ENCODE results near the gene OR5K2. TPM values are rescaled to one million over a fixed set of nuclear protein-coding genes. Genes with fewer than 3 reads are reported as not detected.

Gene OR5K2
- polyA plus RNA-seq (2012; rRNA removed), result not detected in 2 replicates
- not detected in 2 replicates for polyA plus RNA-seq (2012; cell fraction: cytosol; rRNA removed)
- polyA plus RNA-seq (2012; cell fraction: nucleus; rRNA removed), result not detected in 2 replicates

DNA sequence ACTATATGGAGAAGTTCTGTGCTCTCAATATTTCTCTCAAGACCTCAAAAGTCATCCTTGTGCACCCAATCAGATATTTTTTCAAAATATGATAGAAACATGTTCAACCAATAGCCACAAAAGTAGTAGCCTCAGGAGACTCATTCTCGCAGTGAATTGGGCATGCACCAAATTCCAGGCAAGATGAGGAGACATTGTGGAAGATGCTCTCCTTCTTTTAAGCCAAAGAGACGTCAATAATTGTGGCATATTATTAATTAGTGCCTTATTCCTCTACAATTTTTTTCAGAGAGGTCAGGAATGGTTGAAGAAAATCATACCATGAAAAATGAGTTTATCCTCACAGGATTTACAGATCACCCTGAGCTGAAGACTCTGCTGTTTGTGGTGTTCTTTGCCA, at the start of gene OR5K2:
OR5K2 (plus strand) TSS at position 301 of the 400 bp plus-strand sequence; CDS start at position 301, 0 bp downstream.
- TF ChIP-seq EP300 (IDR thresholded peaks at IDR 0.05; ENCODE audit: borderline replicate concordance in 1 of 2, low read depth in 1 of 2, low read length in 1 of 2) (no peak), RCOR1 (IDR thresholded peaks at IDR 0.05; ENCODE audit: low read length) (no peak), ELF1 (IDR thresholded peaks at IDR 0.05) (no peak), GATA2 (CRISPR knock-in tag; IDR thresholded peaks at IDR 0.05) (no peak), TEAD4 (IDR thresholded peaks at IDR 0.05; ENCODE audit: borderline replicate concordance, insufficient read depth) (no peak), FOXM1 (IDR thresholded peaks at IDR 0.05; ENCODE audit: low read depth) (no peak), CHD2 (IDR thresholded peaks at IDR 0.05; ENCODE audit: low read length, partially characterized antibody) (no peak), RFX5 (IDR thresholded peaks at IDR 0.05; ENCODE audit: low read length) (no peak), GABPA (IDR thresholded peaks at IDR 0.05; ENCODE audit: low read depth) (no peak), SIN3A (IDR thresholded peaks at IDR 0.05; ENCODE audit: borderline replicate concordance, low read depth, low read length) (no peak), FOXJ3 (CRISPR knock-in tag; IDR thresholded peaks at IDR 0.05) (no peak), SMC3 (IDR thresholded peaks at IDR 0.05; ENCODE audit: low read depth, low read length) (no peak), EZH2phosphoT487 (IDR thresholded peaks at IDR 0.05; ENCODE audit: borderline replicate concordance, low read depth) (no peak), JUND (IDR thresholded peaks at IDR 0.05) (no peak)
- TF ChIP-seq, protein P1, sequence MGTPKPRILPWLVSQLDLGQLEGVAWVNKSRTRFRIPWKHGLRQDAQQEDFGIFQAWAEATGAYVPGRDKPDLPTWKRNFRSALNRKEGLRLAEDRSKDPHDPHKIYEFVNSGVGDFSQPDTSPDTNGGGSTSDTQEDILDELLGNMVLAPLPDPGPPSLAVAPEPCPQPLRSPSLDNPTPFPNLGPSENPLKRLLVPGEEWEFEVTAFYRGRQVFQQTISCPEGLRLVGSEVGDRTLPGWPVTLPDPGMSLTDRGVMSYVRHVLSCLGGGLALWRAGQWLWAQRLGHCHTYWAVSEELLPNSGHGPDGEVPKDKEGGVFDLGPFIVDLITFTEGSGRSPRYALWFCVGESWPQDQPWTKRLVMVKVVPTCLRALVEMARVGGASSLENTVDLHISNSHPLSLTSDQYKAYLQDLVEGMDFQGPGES (IDR thresholded peaks at IDR 0.05; ENCODE audit: low read depth, low read length), result no peak
- TF ChIP-seq, protein P2, sequence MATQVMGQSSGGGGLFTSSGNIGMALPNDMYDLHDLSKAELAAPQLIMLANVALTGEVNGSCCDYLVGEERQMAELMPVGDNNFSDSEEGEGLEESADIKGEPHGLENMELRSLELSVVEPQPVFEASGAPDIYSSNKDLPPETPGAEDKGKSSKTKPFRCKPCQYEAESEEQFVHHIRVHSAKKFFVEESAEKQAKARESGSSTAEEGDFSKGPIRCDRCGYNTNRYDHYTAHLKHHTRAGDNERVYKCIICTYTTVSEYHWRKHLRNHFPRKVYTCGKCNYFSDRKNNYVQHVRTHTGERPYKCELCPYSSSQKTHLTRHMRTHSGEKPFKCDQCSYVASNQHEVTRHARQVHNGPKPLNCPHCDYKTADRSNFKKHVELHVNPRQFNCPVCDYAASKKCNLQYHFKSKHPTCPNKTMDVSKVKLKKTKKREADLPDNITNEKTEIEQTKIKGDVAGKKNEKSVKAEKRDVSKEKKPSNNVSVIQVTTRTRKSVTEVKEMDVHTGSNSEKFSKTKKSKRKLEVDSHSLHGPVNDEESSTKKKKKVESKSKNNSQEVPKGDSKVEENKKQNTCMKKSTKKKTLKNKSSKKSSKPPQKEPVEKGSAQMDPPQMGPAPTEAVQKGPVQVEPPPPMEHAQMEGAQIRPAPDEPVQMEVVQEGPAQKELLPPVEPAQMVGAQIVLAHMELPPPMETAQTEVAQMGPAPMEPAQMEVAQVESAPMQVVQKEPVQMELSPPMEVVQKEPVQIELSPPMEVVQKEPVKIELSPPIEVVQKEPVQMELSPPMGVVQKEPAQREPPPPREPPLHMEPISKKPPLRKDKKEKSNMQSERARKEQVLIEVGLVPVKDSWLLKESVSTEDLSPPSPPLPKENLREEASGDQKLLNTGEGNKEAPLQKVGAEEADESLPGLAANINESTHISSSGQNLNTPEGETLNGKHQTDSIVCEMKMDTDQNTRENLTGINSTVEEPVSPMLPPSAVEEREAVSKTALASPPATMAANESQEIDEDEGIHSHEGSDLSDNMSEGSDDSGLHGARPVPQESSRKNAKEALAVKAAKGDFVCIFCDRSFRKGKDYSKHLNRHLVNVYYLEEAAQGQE (IDR thresholded peaks at IDR 0.05; ENCODE audit: low read depth, low read length), result no peak
- TF ChIP-seq, protein P3, sequence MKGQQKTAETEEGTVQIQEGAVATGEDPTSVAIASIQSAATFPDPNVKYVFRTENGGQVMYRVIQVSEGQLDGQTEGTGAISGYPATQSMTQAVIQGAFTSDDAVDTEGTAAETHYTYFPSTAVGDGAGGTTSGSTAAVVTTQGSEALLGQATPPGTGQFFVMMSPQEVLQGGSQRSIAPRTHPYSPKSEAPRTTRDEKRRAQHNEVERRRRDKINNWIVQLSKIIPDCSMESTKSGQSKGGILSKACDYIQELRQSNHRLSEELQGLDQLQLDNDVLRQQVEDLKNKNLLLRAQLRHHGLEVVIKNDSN (IDR thresholded peaks at IDR 0.05; ENCODE audit: borderline replicate concordance, low read depth), result no peak
- TF ChIP-seq, protein P4, sequence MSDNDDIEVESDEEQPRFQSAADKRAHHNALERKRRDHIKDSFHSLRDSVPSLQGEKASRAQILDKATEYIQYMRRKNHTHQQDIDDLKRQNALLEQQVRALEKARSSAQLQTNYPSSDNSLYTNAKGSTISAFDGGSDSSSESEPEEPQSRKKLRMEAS (IDR thresholded peaks at IDR 0.05; ENCODE audit: low read depth), result no peak
- DNase-seq, result no peak
- Histone ChIP-seq H3K27me3 (ENCODE audit: insufficient read depth) (0 out of 2 replicates have a peak, but pooled peaks cover 5% of the 10 kb centered on the region), H3K4me2 (no peak within 1 kb of the TSS), H2AFZ (ENCODE audit: low read depth) (no peak within 1 kb of the TSS), H3K4me3 (ENCODE audit: low read depth in 2 of 2, low read length in 1 of 2) (no peak within 1 kb of the TSS), H4K20me1 (ENCODE audit: insufficient read depth) (no peaks in the 10 kb centered on the region), H3K9me2 (no peaks in the 10 kb centered on the region), H3K9me3 (no peaks in the 10 kb centered on the region), H3K9ac (no peak within 1 kb of the TSS), H3K27ac (ENCODE audit: low read depth in 2 of 2, low read length in 1 of 2) (no peak within 1 kb of the TSS), H3K4me1 (ENCODE audit: control insufficient read depth in 1 of 2, insufficient read depth in 2 of 2, low read depth in 1 of 2, low read length in 1 of 2) (no peaks in the 10 kb centered on the region), H3F3A (replicated peaks; ENCODE audit: insufficient read depth) (no peaks in the 10 kb centered on the region), H3K79me2 (ENCODE audit: insufficient read depth) (no peaks in the 10 kb centered on the region), H3K36me3 (replicated peaks in 1 of 2; ENCODE audit: control insufficient read depth in 1 of 2, insufficient read depth in 2 of 2, low read length in 1 of 2) (no peaks in the 10 kb centered on the region)
- 18% methylated on average over 2 of the region's 2 CpGs for WGBS (ENCODE audit: low lambda C conversion rate)
- POLR2A ChIA-PET, result no interaction called here
- CTCF ChIA-PET, result no interaction called here

All from SK-N-SH (cell line).